Activated naive CD4-positive, alpha-beta T cell treated with anti-CD3 and anti-CD28 coated beads, Interleukin-2, amount 10 ng/mL, durations not matched to agents 7 days and 5 days (primary cell): ENCODE data around the gene KRT10.

ENCODE experiments used
- CTCF ChIA-PET: fragments of 350-600 bp; sonication (Branson Sonifier 250); formaldehyde crosslinking; loops from one replicate; lab custom pipeline; 2021; ENCODE audit warnings: antibody characterized with exemption; lab: Charles Lee
- DNase-seq: peaks from one replicate; pipeline ENCODE4 v3.0.0-alpha.2; 2020
- H3K27ac Mint-ChIP-seq: one replicate; pipeline ENCODE4 v1.8.0; 2021; ENCODE audit warnings: mild to moderate bottlenecking, moderate library complexity, mixed read lengths
- H3K27me3 Mint-ChIP-seq: one replicate; pipeline ENCODE4 v1.8.0; 2021; ENCODE audit warnings: mild to moderate bottlenecking, mixed read lengths
- H3K36me3 Mint-ChIP-seq: one replicate; pipeline ENCODE4 v1.8.0; 2021; ENCODE audit warnings: mixed read lengths
- H3K4me1 Mint-ChIP-seq: one replicate; pipeline ENCODE4 v1.8.0; 2021; ENCODE audit warnings: mixed read lengths
- H3K4me3 Mint-ChIP-seq: one replicate; pipeline ENCODE4 v1.8.0; 2021; ENCODE audit warnings: mild to moderate bottlenecking, moderate library complexity, mixed read lengths
- H3K9me3 Mint-ChIP-seq: one replicate; pipeline ENCODE4 v1.8.0; 2021; ENCODE audit warnings: mixed read lengths

Gene KRT10

DNA sequence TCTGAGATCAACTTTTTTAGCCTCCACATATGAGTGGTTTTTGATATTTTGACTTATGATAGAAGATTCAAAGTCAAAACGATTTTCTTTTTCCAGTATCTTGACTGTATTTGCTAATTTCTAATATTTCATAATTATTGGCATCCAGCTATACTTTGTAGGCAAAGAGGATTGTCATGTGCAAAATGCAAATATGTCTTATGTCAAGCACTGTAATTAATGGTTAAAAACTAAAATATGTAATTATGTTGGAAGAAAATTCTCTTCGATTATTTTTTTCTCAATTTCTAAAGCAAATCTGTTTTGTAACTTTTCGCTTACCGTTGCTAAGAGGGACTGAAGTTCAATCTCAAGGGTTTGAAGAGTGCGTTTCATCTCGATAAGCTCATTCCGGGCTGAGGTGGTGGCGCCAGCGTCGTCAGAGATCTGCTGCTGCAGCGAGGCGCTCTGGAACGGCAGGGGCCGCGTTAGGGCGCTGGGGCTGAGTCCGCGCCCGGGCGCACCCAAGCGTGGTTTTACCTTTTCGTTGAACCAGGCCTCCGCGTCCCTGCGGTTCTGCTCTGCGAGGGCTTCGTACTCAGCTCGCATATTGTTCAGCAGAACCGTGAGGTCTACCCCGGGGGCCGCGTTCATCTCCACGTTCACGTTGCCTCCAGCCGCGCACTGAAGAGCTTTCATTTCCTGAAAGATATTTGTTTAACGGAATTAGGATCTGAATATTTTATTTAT, 43.1 kb downstream of the KRT10 start:
- Mint-ChIP-seq H3K27me3 (peaks cover 42% of the 10 kb centered on the region), H3K4me3 (peak overlapping the region; percentile 13)
- DNase-seq = peak; percentile 34

DNA sequence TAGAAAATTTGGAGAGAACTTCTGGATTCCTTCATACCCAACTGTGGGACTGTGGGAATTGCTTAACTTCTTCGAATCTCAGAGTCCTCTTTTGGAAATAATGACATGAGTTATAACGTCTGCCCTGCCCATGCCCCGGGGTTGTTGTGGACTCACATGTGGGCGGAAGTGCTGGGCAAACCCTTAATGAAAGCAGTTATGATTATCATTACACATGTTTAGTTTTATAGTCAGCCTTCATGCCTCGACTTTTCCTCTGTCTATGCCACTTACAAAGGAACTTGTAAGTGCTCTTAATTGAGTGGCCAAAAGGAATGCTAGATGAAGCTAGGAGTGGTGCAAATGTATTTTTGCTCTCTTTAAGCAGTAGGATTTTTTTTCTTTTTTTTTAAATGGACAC, 44.0 kb downstream of the KRT10 start:
- CTCF ChIA-PET = no interaction called here
- Mint-ChIP-seq H3K27ac (no peak overlapping the region), H3K9me3 (no peaks in the 10 kb centered on the region), H3K27me3 (peaks cover 42% of the 10 kb centered on the region), H3K36me3 (no peaks in the 10 kb centered on the region), H3K4me3 (no peak overlapping the region), H3K4me1 (no peaks in the 10 kb centered on the region)
- no peak for DNase-seq

More for the DNA sequence above, 43.1 kb downstream of the KRT10 start:
- Mint-ChIP-seq H3K9me3 (no peaks in the 10 kb centered on the region), H3K27ac (no peak overlapping the region), H3K4me1 (no peaks in the 10 kb centered on the region), H3K36me3 (no peaks in the 10 kb centered on the region)
- CTCF ChIA-PET = no interaction called here

GRCh38 chr17:40777971-40778370, 44.4 kb downstream of the KRT10 start:
- Mint-ChIP-seq H3K9me3 (no peaks in the 10 kb centered on the region), H3K4me1 (no peaks in the 10 kb centered on the region)

DNA sequence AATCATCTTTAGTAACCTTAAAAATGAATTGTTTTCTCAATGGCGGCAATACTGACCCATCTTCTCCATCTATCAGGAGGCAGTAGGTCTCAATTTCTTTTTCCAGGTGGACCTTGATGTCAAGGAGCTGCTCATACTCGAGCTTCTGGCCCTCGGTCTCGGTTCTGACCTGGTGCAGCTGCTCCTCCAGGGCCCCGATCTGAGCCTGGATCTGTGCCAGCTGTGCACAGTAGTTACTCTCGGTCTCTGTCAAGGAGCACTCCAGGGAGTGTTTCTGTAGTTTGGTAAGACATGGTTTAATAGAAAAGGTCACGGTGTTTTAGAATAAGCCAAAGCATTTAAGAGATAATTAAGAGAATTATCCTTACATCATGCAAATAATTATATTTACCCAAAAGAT, 45.0 kb downstream of the KRT10 start:
- Mint-ChIP-seq H3K27me3 (peaks cover 43% of the 10 kb centered on the region), H3K27ac (no peak overlapping the region), H3K4me1 (no peaks in the 10 kb centered on the region), H3K9me3 (no peaks in the 10 kb centered on the region), H3K36me3 (no peaks in the 10 kb centered on the region), H3K4me3 (no peak overlapping the region)
- CTCF ChIA-PET = no interaction called here
- no peak for DNase-seq

More at GRCh38 chr17:40777971-40778370, 44.4 kb downstream of the KRT10 start:
- DNase-seq = no peak
- H3K27ac Mint-ChIP-seq = no peak overlapping the region
- H3K36me3 Mint-ChIP-seq = no peaks in the 10 kb centered on the region
- no peak overlapping the region for H3K4me3 Mint-ChIP-seq
- CTCF ChIA-PET = no interaction called here
- peaks cover 42% of the 10 kb centered on the region for H3K27me3 Mint-ChIP-seq

- no peaks in the 10 kb centered on the region for H3K4me1 Mint-ChIP-seq
- H3K27ac Mint-ChIP-seq = no peak overlapping the region
- CTCF ChIA-PET = no interaction called here
- peaks cover 43% of the 10 kb centered on the region for H3K27me3 Mint-ChIP-seq
- no peak for DNase-seq
- no peak overlapping the region for H3K4me3 Mint-ChIP-seq
- H3K9me3 Mint-ChIP-seq = no peaks in the 10 kb centered on the region
- no peaks in the 10 kb centered on the region for H3K36me3 Mint-ChIP-seq
These were observed 46.5 kb downstream of the KRT10 start for GRCh38 chr17:40775945-40776344.

GRCh38 chr17:40772101-40772500, 50.3 kb downstream of the KRT10 start, which contains the start of gene KRT26:
Gene KRT26 (minus strand): TSS chr17:40772201. CDS start chr17:40772113, 88 bp downstream.
- Mint-ChIP-seq H3K4me1 (no peaks in the 10 kb centered on the region), H3K27me3 (peaks cover 26% of the 10 kb centered on the region), H3K36me3 (no peaks in the 10 kb centered on the region), H3K4me3 (no peak within 1 kb of the TSS), H3K9me3 (no peaks in the 10 kb centered on the region), H3K27ac (no peak within 1 kb of the TSS)
- CTCF ChIA-PET = no interaction called here
- no peak for DNase-seq
